GM12874 (cell line): ENCODE results near the gene PNPLA8.

Experiments used
- TF ChIP-seq, protein P1 (sequence below): IDR thresholded peaks from 2 replicates; pipeline ENCODE4 v1.5.1; 2011; ENCODE audit warnings: low read depth, mild to moderate bottlenecking, control low read depth, low read length, moderate library complexity; ENCODE audit not compliant: insufficient read depth

Gene PNPLA8

DNA sequence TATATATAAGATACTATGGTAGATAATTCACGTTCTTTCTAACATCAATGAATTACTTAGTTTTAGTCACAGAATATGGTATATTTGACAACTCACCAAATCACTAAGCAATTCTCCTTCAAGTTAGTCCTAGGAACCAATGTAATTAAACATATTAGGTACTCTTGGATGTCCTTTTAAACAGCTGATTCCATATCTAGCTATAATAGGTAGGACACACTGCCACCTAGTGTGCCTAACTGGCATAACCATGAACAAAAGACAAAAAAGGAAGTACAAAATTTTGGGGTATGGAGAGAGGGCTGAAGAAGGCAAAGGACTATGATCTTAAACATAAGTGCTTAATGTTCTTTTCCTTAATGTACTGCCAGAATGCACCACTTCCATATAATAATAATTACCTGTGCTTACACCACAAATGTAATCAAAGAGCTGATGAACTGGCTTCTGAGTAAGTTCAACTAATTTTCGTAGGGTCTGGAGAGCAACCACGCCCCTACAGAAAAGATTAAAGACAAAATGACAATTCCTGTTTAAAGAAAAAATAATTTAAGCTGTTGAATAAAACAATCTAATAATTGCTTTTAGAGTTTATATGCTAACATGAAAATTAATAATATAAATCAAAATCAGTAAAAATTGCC is 28.7 kb downstream of the PNPLA8 start:
- TF ChIP-seq, protein P1, sequence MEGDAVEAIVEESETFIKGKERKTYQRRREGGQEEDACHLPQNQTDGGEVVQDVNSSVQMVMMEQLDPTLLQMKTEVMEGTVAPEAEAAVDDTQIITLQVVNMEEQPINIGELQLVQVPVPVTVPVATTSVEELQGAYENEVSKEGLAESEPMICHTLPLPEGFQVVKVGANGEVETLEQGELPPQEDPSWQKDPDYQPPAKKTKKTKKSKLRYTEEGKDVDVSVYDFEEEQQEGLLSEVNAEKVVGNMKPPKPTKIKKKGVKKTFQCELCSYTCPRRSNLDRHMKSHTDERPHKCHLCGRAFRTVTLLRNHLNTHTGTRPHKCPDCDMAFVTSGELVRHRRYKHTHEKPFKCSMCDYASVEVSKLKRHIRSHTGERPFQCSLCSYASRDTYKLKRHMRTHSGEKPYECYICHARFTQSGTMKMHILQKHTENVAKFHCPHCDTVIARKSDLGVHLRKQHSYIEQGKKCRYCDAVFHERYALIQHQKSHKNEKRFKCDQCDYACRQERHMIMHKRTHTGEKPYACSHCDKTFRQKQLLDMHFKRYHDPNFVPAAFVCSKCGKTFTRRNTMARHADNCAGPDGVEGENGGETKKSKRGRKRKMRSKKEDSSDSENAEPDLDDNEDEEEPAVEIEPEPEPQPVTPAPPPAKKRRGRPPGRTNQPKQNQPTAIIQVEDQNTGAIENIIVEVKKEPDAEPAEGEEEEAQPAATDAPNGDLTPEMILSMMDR = peak; percentile 61; the same call in 1 of the 2 replicates

DNA sequence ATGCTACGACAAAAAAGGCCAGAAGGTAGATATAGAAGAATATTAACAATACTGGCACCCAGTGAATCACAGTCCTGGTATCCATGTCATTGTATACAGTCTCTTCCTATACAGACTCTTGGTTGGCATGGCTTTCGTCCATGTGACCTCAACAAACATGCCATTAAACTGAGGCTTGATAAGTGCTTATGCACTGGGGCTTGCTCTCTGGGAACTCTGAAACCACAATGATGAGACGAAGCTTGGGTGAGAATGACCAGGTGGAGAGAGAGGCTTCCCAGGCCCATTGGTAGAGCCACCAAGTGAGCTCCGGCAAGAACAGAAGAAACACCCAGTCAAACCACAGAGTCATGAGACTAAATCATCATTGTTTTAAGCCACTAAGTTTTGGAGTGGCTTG is 33.2 kb downstream of the PNPLA8 start:
- TF ChIP-seq, protein P1 = no peak

DNA sequence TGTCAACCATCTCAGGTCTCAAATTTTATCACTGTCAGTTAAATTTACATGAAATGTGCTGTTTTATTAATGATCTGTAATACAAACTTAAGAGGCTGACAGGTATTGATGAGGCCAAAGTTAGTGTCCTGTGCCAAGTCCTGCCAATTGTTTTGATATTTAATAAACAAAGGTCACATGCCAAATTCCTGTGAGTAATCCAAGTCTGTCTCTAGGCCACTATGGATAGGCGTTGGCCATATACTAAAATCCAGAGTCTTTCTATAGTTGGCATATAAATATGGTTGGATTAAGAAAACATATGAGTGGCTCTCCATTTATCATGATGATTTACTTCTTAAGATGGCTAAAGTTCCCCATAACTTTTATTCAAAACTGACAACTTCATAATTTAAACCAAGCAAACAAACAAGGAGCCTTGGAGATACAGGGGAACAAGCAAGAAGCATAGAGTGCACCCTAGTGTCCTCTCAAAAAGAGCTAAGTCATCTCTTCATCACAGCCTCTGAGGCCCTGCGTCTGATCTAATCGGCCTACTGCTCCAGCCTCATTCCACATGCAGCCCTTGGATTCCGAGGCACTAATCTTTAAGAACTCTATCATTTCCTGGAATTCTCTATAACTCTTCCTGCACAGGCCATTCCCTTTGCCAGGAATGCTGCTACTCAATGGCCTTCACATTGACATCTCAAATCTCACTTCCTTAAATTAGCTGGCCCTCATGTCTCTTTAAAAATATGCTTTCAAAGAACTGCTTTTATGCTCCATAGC is 37.0 kb downstream of the PNPLA8 start:
- TF ChIP-seq, protein P1 = no peak

DNA sequence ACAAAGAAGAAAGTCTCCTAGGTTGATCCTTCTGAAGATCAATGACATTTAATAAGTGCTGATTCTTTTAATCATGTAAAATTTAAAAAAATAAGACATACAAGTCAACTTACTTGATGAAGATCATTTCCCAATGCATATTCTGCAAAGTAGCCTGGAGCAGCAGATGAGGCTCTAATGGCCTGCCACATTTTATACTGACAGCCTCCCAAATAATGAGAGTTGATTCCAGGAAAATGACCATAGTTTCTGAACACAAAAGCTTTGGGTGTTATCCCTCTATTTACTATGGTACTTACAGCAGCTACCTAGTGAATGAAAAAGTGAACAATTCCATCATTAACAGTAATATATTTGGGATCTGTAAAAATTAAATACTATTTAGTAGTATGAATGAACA is 38.3 kb downstream of the PNPLA8 start:
- TF ChIP-seq, protein P1 = no peak

DNA sequence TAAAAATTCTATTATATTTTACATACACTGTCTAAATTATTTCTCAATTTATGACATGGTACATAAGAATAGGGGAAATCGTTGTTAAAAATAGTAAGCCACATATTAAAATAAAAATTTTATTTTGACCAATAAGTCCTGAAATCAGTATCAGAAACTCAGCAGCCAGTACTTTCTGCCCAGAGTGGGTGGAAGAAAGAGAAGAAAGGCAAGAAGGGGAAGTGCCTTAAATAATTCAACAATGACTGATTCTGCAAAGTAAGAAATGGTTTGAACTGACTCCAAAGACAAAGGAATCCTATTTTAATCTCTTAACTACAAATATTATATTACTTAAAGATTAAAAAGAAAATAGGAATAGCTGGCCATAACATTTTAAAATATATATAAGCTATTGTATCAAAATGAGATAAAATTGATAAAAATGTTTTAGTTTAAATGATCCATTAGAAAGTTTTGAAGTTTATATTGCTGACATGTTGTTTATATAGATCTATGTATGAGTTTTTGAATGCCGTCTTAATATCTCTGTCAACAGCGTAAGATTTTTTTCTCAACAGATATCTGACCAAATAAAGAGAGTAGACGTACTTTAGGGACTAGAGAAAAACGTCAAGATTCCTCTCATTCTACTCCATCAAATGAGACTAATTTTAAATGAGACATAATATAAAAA is 39.5 kb downstream of the PNPLA8 start:
- TF ChIP-seq, protein P1 = no peak

DNA sequence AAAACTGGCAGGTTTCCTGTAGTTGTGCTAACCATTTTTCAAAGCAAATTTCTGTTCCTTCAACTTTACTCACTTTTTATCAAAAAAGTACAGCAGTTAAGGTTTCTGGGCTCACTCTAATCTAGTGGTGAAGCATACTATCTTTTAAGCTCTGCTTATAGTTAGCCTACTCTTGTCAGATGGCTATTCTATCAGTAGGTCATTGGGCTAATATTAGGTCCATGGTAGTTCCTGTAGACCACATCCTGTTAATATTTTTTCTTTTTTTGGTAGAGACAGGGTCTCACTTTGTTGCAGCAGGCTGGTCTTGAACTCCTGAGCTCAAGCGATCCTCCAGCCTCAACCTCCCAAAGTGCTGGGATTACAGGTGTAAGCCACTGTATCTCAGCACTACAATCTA is 41.8 kb downstream of the PNPLA8 start:
- TF ChIP-seq, protein P1 = no peak

DNA sequence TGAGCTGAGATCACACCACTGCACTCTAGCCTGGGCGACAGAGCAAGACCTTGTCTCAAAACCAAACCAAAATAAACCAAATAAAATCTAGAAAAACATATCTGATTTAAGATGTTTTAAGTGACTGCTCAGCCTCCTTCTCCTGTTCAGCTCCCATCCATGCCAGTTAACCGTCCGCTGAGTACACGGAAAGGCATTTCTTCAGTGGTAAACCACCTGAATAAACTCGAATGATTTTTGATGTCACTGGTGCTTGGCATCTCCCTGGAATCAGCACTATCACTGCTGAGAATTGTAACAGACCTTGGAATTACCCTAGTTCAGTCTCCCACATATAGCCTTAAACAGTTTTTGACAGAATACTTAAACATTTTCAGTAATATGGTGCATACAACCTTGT is 45.6 kb downstream of the PNPLA8 start:
- TF ChIP-seq, protein P1 = no peak
